OCI-LY7 (cell line): ENCODE measurements around the gene DOCK4.

Experiments
- CTCF ChIP-seq: fragments of 200-600 bp; sonication (generic); conservative IDR thresholded peaks from 2 replicates; pipeline ENCODE4 v1.5.1; 2014; ENCODE audit warnings: mild to moderate bottlenecking, antibody characterized with exemption, low read length, moderate library complexity, mixed read lengths
- EZH2phosphoT487 ChIP-seq: fragments of 200-600 bp; sonication (generic); IDR thresholded peaks from 2 replicates; pipeline ENCODE4 v1.6.1; 2018; ENCODE audit warnings: low read depth, borderline replicate concordance, mild to moderate bottlenecking, mixed run types, antibody characterized with exemption, low read length, moderate library complexity, mixed read lengths

- no peak for TF ChIP-seq CTCF
- TF ChIP-seq EZH2phosphoT487: no peak
Measured at GRCh38 chr7:111997546-111997945, 208.7 kb downstream of the DOCK4 start.
